LNCAP (cell line): ENCODE results near the gene TTC28.

Source experiments
- CTCF ChIP-seq: fragments of 450-650 bp; IDR thresholded peaks from 2 replicates; pipeline ENCODE4 v1.5.1; 2017; ENCODE audit warnings: mild to moderate bottlenecking

Gene TTC28

GRCh38 chr22:28148816-28149465 lies 530.7 kb downstream of the TTC28 start:
- TF ChIP-seq CTCF, result no peak

GRCh38 chr22:28147401-28147800 lies 532.2 kb downstream of the TTC28 start:
- TF ChIP-seq CTCF, result no peak

- no peak for TF ChIP-seq CTCF
These were observed 533.0 kb downstream of the TTC28 start for GRCh38 chr22:28146401-28147314.

GRCh38 chr22:28143961-28144745 lies 535.5 kb downstream of the TTC28 start:
- no peak for TF ChIP-seq CTCF

GRCh38 chr22:28143241-28143865 lies 536.3 kb downstream of the TTC28 start:
- no peak for TF ChIP-seq CTCF

GRCh38 chr22:28142361-28142961 lies 537.2 kb downstream of the TTC28 start:
- TF ChIP-seq CTCF, result no peak

- no peak for TF ChIP-seq CTCF
These were observed 538.0 kb downstream of the TTC28 start for GRCh38 chr22:28141614-28142013.
